Endothelial cell of umbilical vein (primary cell): ENCODE results near the gene SLC35F3. TPM values are rescaled to one million over a fixed set of nuclear protein-coding genes. Genes with fewer than 3 reads are reported as not detected.
A peak's percentile ranks its signal among the peaks of the same experiment; 100 is the strongest.

Experiments
- BruUV-seq: library from RNA; stranded (reverse); fragments of 400-500 nt; replicated peaks from 2 replicates; lab custom pipeline; 2021; lab: Mats Ljungman, UMichigan
- CTCF ChIA-PET: fragments of 300-600, 350-600 bp; sonication (Branson Sonifier 250); formaldehyde crosslinking; loops from one replicate; lab custom pipeline; 2021; ENCODE audit warnings: antibody characterized with exemption, inconsistent platforms; lab: Charles Lee
- POLR2A ChIA-PET: fragments of 300-600, 350-600 bp; sonication (Branson Sonifier 250); formaldehyde crosslinking; loops from one replicate; lab custom pipeline; 2021; ENCODE audit warnings: antibody characterized with exemption, inconsistent platforms; lab: Charles Lee
- DNase-seq: peaks from one replicate; pipeline ENCODE4 v3.0.0-alpha.2; 2011; ENCODE audit warnings: low read depth, low spot score
- FAIRE-seq: peaks from 2 replicates; lab custom pipeline; 2011; peaks lifted over from hg19 to GRCh38; lab: Jason Lieb, UNC
- H2AFZ ChIP-seq: 2 replicates; pipeline ENCODE4 v1.6.0; 2012; ENCODE audit warnings: low read depth, low read length, control low read depth, inconsistent platforms
- H3K27ac ChIP-seq: 2 replicates; pipeline ENCODE4 v1.5.1; 2011; ENCODE audit warnings: low read depth, mild to moderate bottlenecking, control low read depth, low read length, moderate library complexity; ENCODE audit not compliant: insufficient read depth
- H3K27me3 ChIP-seq, 2 experiments: 2 replicates each; pipeline versions ENCODE4 v1.6.0 to v1.6.1; 2011; ENCODE audit warnings: low read length in 2 of 2, mixed read lengths in 1 of 2; ENCODE audit not compliant: control insufficient read depth in 2 of 2, insufficient read depth in 2 of 2
- H3K36me3 ChIP-seq, 2 experiments: 2 replicates in 1 of 2; 3 replicates in 1 of 2; pipeline ENCODE4 v1.5.1; 2011; ENCODE audit warnings: low read length in 2 of 2, mild to moderate bottlenecking in 1 of 2, moderate library complexity in 1 of 2; ENCODE audit not compliant: control insufficient read depth in 2 of 2, insufficient read depth in 2 of 2; ENCODE audit errors: extremely low read depth in 1 of 2
- H3K4me1 ChIP-seq: 3 replicates; pipeline ENCODE4 v1.5.1; 2011; ENCODE audit warnings: mild to moderate bottlenecking, low read length; ENCODE audit not compliant: control insufficient read depth, insufficient read depth; ENCODE audit errors: extremely low read depth
- H3K4me2 ChIP-seq: 2 replicates; pipeline ENCODE4 v1.6.1; 2011; ENCODE audit warnings: low read length, control low read depth, mixed read lengths; ENCODE audit not compliant: insufficient read depth
- H3K4me3 ChIP-seq, 3 experiments: fragments of 200-600 bp in 1 of 3; sonication (generic), shearing (Covaris generic) in 1 of 3; replicated peaks in 1 of 3; 2 replicates each; pipeline ENCODE4 v1.5.1; 2011 to 2016; ENCODE audit warnings: control low read depth in 3 of 3, low read length in 3 of 3, mild to moderate bottlenecking in 2 of 3, inconsistent platforms in 1 of 3, low read depth in 1 of 3, moderate library complexity in 1 of 3; ENCODE audit not compliant: insufficient read depth in 1 of 3
- H3K79me2 ChIP-seq: 2 replicates; pipeline ENCODE4 v1.6.0; 2012; ENCODE audit warnings: low read length, inconsistent platforms; ENCODE audit not compliant: control insufficient read depth, insufficient read depth
- H3K9ac ChIP-seq: replicated peaks from 2 replicates; pipeline ENCODE3; 2011; ENCODE audit warnings: low read length, control low read depth; ENCODE audit not compliant: insufficient read depth; ENCODE audit errors: extremely low read depth
- H3K9me1 ChIP-seq: replicated peaks from 3 replicates; pipeline ENCODE4 v1.6.0; 2011; ENCODE audit warnings: mild to moderate bottlenecking, low read length; ENCODE audit not compliant: control insufficient read depth, insufficient read depth; ENCODE audit errors: extremely low read depth
- H3K9me3 ChIP-seq: replicated peaks from 2 replicates; pipeline ENCODE4 v1.5.1; 2012; ENCODE audit warnings: low read length, inconsistent platforms; ENCODE audit not compliant: control insufficient read depth, insufficient read depth
- H4K20me1 ChIP-seq: replicated peaks from 2 replicates; pipeline ENCODE3; 2011; ENCODE audit warnings: mild to moderate bottlenecking, low read length; ENCODE audit not compliant: control insufficient read depth, insufficient read depth; ENCODE audit errors: extremely low read depth
- JUN ChIP-seq: IDR thresholded peaks from 2 replicates; pipeline ENCODE4 v1.6.1; 2011; ENCODE audit warnings: borderline replicate concordance, low read depth; ENCODE audit not compliant: insufficient read length, insufficient read depth
- MYC ChIP-seq: IDR thresholded peaks from one replicate; pipeline ENCODE4 v1.6.1; 2011; ENCODE audit warnings: mild to moderate bottlenecking, low read depth, low read length
- dilution Hi-C: fragments of 300-500 bp; cut with MboI; formaldehyde crosslinking; loops from one replicate; pipeline ENCODE4 v1.15.0; 2019; ENCODE audit warnings: low sequenced_read_pairs; ENCODE audit not compliant: extremely low pct_ligation_motif_present
- intact Hi-C: fragments of 100-400 bp; cut with micrococcal nuclease; formaldehyde crosslinking; loops from one replicate; pipeline ENCODE4 v1.10.0; 2022
- polyA plus RNA-seq, 4 experiments: library from polyadenylated mRNA; depleted of rRNA in 3 of 4; stranded (reverse) in 3 of 4; unstranded in 1 of 4; fragments of >200 nt; gene quantifications; 2 replicates each; pipeline versions ENCODE4 v1.2.1 to v1.2.3, GENCODE V29; 2011 to 2012; ENCODE audit warnings: missing spikeins in 1 of 4
- total RNA-seq: library from RNA; stranded (reverse); gene quantifications from 2 replicates; pipeline ENCODE4 v1.2.3, GENCODE V29; 2021
- TF ChIP-seq, protein P1 (sequence below), 2 donors: IDR thresholded peaks; 1 replicate in 1 of 2; 2 replicates in 1 of 2; pipeline ENCODE4 v1.5.1; 2011; ENCODE audit warnings: low read length in 2 of 2, mild to moderate bottlenecking in 2 of 2, moderate library complexity in 2 of 2, control low read depth in 1 of 2, inconsistent platforms in 1 of 2, low read depth in 1 of 2; ENCODE audit not compliant: insufficient read depth in 1 of 2; ENCODE audit errors: extremely low read depth in 1 of 2

SLC35F3 gene
- total and polyA plus RNA-seq, 2 donors (not counting 3 experiments of a cell fraction or from before 2014, with no cell fraction given), result not detected

DNA sequence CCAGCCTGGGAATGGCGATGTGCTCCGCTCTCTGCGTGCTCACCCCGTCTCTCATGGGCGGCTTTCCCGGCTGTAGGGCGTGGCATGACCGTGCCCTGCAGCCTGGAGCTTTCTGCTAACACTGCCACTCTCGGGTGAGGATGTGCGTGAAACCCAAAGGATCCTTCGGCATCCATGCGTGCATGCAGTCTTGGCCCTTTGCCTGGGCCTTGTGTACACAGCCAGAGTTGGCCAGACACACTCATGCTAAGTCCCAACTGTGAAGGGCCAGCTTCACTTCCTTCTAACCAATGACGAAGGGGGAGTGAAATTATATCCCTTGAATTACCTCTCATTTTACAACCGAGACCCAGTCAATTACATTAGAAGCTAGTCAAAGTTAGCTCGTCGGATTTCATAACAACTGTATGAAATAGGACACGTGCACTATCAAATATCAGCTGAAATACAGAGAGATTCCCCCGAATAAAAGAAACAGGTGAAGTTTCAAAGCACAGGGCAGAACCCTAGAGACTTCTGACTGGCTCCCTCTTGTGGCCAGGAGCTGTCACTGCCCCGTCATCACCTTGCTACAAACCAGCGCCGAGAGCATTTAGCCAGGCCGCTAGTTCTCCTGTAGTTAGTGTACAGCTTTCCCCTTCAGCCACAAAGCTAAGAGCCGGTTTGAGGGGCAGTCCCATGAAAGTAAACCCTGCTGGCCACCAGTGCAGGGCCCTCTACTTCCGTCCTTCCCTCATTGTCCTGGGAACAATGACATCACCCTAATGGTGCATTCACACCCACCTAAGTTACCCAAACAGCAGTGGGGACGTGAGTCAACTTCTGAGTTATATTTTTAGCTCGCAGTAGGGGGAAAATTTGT is 405.4 kb downstream of the SLC35F3 start:
- intact Hi-C loops, result loop anchor here (1.0 to 10.0 kb wide), 4 partner anchors 156 to 1005 kb away; no protein-coding TSS in a partner anchor
- FAIRE-seq (peak; percentile 88), DNase-seq (peak; percentile 43)
- dilution Hi-C loops, result no loop called here
- Histone ChIP-seq H3K27me3 (peaks cover 0 to 3% of the 10 kb centered on the region in 2 experiments), H3K4me2 (no peak overlapping the region), H3K79me2 (no peaks in the 10 kb centered on the region), H3K9ac (no peak overlapping the region), H3K27ac (no peak overlapping the region), H3K9me3 (no peaks in the 10 kb centered on the region), H3K36me3 (no peaks in the 10 kb centered on the region), H3K4me1 (peaks cover 2% of the 10 kb centered on the region), H3K9me1 (no peaks in the 10 kb centered on the region), H2AFZ (no peak overlapping the region), H4K20me1 (no peaks in the 10 kb centered on the region), H3K4me3 (no peak overlapping the region)
- BruUV-seq, result no TSS peak
- ChIA-PET POLR2A (no interaction called here), CTCF (interaction anchor here (0.5 to 7.0 kb wide), 39 partner anchors 9 to 1238 kb away, joined by 3 to 81 read pairs (median 4); partner anchors contain the start of gene COA6)
- TF ChIP-seq JUN (peak; percentile 24), MYC (no peak)
- TF ChIP-seq, protein P1, sequence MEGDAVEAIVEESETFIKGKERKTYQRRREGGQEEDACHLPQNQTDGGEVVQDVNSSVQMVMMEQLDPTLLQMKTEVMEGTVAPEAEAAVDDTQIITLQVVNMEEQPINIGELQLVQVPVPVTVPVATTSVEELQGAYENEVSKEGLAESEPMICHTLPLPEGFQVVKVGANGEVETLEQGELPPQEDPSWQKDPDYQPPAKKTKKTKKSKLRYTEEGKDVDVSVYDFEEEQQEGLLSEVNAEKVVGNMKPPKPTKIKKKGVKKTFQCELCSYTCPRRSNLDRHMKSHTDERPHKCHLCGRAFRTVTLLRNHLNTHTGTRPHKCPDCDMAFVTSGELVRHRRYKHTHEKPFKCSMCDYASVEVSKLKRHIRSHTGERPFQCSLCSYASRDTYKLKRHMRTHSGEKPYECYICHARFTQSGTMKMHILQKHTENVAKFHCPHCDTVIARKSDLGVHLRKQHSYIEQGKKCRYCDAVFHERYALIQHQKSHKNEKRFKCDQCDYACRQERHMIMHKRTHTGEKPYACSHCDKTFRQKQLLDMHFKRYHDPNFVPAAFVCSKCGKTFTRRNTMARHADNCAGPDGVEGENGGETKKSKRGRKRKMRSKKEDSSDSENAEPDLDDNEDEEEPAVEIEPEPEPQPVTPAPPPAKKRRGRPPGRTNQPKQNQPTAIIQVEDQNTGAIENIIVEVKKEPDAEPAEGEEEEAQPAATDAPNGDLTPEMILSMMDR (IDR thresholded peaks at IDR 0.05; ENCODE audit: extremely low read depth in 1 of 2, insufficient read depth in 1 of 2, low read depth in 1 of 2, low read length in 2 of 2), result peak; percentile 91 to 92
